ENCODE results near the gene USP49. TPM values are rescaled to one million over a fixed set of nuclear protein-coding genes. Genes with fewer than 3 reads are reported as not detected.

Gene USP49
- total RNA-seq, 3 donors from 2014 or later: 3.4 to 4.9 (median 4.7) TPM

DNA sequence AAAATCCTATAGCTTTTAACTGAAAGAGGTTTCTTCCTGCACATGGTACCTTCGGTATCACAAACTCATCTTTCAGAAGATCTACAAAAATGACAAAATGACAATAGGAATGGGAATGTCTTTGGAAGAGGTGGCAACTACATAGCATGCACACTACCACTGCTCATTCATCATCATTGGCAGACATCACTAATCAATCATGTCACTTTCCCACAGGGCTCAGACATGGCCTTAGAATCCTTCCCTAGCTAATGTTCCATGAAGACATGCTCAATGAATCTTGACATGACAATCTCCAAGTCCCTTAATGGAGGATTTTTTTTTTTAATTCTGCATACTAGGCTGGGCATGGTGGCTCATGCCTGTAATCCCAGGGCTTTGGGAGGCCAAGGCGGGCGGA is 144.8 kb downstream of the USP49 start:
- intact Hi-C loops (cut with DNase I; ENCODE audit: low total_unique reads): no loop called here
- H3K9me3 ChIP-seq: no peaks in the 10 kb centered on the region
- H3K36me3 ChIP-seq: no peaks in the 10 kb centered on the region
- H3K4me3 ChIP-seq: no peak overlapping the region
- no peak overlapping the region for H3K27ac ChIP-seq
- H3K4me1 ChIP-seq: no peaks in the 10 kb centered on the region
- H3K27me3 ChIP-seq: no peaks in the 10 kb centered on the region
- DNase-seq (ENCODE audit: low spot score in 2 of 2): no peak
- TF ChIP-seq POLR2A (IDR thresholded peaks at IDR 0.05) (no peak), POLR2AphosphoS5 (IDR thresholded peaks at IDR 0.05) (no peak)
- TF ChIP-seq, protein P1, sequence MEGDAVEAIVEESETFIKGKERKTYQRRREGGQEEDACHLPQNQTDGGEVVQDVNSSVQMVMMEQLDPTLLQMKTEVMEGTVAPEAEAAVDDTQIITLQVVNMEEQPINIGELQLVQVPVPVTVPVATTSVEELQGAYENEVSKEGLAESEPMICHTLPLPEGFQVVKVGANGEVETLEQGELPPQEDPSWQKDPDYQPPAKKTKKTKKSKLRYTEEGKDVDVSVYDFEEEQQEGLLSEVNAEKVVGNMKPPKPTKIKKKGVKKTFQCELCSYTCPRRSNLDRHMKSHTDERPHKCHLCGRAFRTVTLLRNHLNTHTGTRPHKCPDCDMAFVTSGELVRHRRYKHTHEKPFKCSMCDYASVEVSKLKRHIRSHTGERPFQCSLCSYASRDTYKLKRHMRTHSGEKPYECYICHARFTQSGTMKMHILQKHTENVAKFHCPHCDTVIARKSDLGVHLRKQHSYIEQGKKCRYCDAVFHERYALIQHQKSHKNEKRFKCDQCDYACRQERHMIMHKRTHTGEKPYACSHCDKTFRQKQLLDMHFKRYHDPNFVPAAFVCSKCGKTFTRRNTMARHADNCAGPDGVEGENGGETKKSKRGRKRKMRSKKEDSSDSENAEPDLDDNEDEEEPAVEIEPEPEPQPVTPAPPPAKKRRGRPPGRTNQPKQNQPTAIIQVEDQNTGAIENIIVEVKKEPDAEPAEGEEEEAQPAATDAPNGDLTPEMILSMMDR (IDR thresholded peaks at IDR 0.05): no peak

- intact Hi-C loops (cut with DNase I; ENCODE audit: low total_unique reads): no loop called here
Observed at GRCh38 chr6:41748542-41748941, 146.6 kb downstream of the USP49 start.

DNA sequence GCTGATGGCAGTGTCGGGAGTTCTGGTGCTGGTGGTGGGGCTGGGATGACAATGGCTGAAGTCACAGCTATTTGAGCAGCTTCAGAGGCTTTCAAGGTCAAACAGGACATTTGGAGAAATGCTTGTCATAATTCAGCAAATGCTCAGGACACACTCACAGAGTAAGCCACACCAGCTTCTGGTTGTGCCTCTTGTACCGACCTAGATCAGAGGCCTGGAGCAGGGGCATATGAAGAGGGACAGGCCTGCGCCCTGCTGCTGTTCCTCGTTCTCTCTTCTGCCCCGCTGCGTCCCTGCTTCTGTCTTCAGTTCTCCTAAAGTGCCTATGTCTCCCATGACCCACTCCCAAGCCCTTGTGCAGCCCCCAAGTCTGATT is 147.1 kb downstream of the USP49 start:
- Histone ChIP-seq H3K4me3 (no peak overlapping the region), H3K4me1 (no peaks in the 10 kb centered on the region), H3K27ac (no peak overlapping the region), H3K36me3 (no peaks in the 10 kb centered on the region), H3K27me3 (no peaks in the 10 kb centered on the region), H3K9me3 (no peaks in the 10 kb centered on the region)
- no peak for DNase-seq (ENCODE audit: low spot score in 2 of 2)
- TF ChIP-seq POLR2A (IDR thresholded peaks at IDR 0.05) (no peak), POLR2AphosphoS5 (IDR thresholded peaks at IDR 0.05) (no peak)
- TF ChIP-seq, protein P1 (IDR thresholded peaks at IDR 0.05): no peak
- intact Hi-C loops (cut with DNase I; ENCODE audit: low total_unique reads): no loop called here

More at GRCh38 chr6:41748542-41748941, 146.6 kb downstream of the USP49 start:
- TF ChIP-seq, protein P1 (IDR thresholded peaks at IDR 0.05): no peak
- TF ChIP-seq POLR2AphosphoS5 (IDR thresholded peaks at IDR 0.05) (no peak), POLR2A (IDR thresholded peaks at IDR 0.05) (no peak)
- no peaks in the 10 kb centered on the region for H3K27me3 ChIP-seq
- H3K4me3 ChIP-seq: no peak overlapping the region
- no peaks in the 10 kb centered on the region for H3K36me3 ChIP-seq
- no peak overlapping the region for H3K27ac ChIP-seq
- no peaks in the 10 kb centered on the region for H3K9me3 ChIP-seq
- no peak for DNase-seq (ENCODE audit: low spot score in 2 of 2)
- no peaks in the 10 kb centered on the region for H3K4me1 ChIP-seq

- Histone ChIP-seq H3K9me3 (no peaks in the 10 kb centered on the region), H3K27me3 (no peaks in the 10 kb centered on the region), H3K4me3 (no peak within 1 kb of the TSS), H3K27ac (no peak within 1 kb of the TSS), H3K4me1 (no peaks in the 10 kb centered on the region), H3K36me3 (no peaks in the 10 kb centered on the region)
- TF ChIP-seq POLR2AphosphoS5 (IDR thresholded peaks at IDR 0.05) (no peak), POLR2A (IDR thresholded peaks at IDR 0.05) (no peak)
- TF ChIP-seq, protein P1 (IDR thresholded peaks at IDR 0.05): no peak
- intact Hi-C loops (cut with DNase I; ENCODE audit: low total_unique reads): no loop called here
- DNase-seq (ENCODE audit: low spot score in 2 of 2): no peak
Observed at GRCh38 chr6:41747256-41748101, 147.7 kb downstream of the USP49 start, which contains the start of gene PGC. TSS of gene PGC (minus strand) at chr6:41747397. CDS start at chr6:41747334, 63 bp downstream.

GRCh38 chr6:41746107-41746506 is 149.1 kb downstream of the USP49 start:
- Histone ChIP-seq H3K36me3 (no peaks in the 10 kb centered on the region), H3K4me3 (no peak overlapping the region), H3K27ac (no peak overlapping the region), H3K4me1 (no peaks in the 10 kb centered on the region), H3K27me3 (no peaks in the 10 kb centered on the region), H3K9me3 (no peaks in the 10 kb centered on the region)
- no peak for DNase-seq (ENCODE audit: low spot score in 2 of 2)
- TF ChIP-seq POLR2A (IDR thresholded peaks at IDR 0.05) (no peak), POLR2AphosphoS5 (IDR thresholded peaks at IDR 0.05) (no peak)
- TF ChIP-seq, protein P1 (IDR thresholded peaks at IDR 0.05): no peak
- intact Hi-C loops (cut with DNase I; ENCODE audit: low total_unique reads): no loop called here
